HepG2 (cell line): Measurements from ENCODE around the gene SEMA7A. TPM values are rescaled to one million over a fixed set of nuclear protein-coding genes. Genes with fewer than 3 reads are reported as not detected.

ENCODE experiments used
- ATAC-seq: fragments of 200-7000 bp; cut with Tn5 transposase; 3 replicates; pipeline ENCODE4 v1.9.1; 2020; ENCODE audit warnings: mild to moderate bottlenecking, moderate library complexity
- BruUV-seq: library from RNA; stranded (reverse); fragments of 400-500 nt; replicated peaks from 2 replicates; lab custom pipeline; 2021; lab: Mats Ljungman, UMichigan
- CTCF ChIA-PET: fragments of 300-600 bp; formaldehyde crosslinking; extraction: SDS; loops from one replicate; lab custom pipeline; 2021; ENCODE audit warnings: low total read pairs, inconsistent platforms, low intra/inter-chr PET ratio; lab: Yijun Ruan, JAX
- POLR2A ChIA-PET: fragments of 350-600 bp; sonication (Branson Sonifier 250); formaldehyde crosslinking; loops from one replicate; lab custom pipeline; 2020; ENCODE audit warnings: antibody characterized with exemption, inconsistent platforms; lab: Yijun Ruan, JAX
- DNase-seq: peaks from one replicate; pipeline ENCODE4 v3.0.0-alpha.2; 2015; ENCODE audit warnings: low spot score
- FAIRE-seq: peaks from 3 replicates; lab custom pipeline; 2011; peaks lifted over from hg19 to GRCh38; lab: Jason Lieb, UNC
- H2AFZ ChIP-seq: one replicate; pipeline ENCODE4 v1.6.1; 2011; ENCODE audit warnings: low read length, inconsistent platforms
- H3K27ac ChIP-seq: fragments of 300-600 bp; 3 replicates; pipeline ENCODE4 v1.8.0; 2011; ENCODE audit warnings: mixed run types, mild to moderate bottlenecking, mixed read lengths, low read length, inconsistent platforms; ENCODE audit not compliant: insufficient read depth; ENCODE audit errors: extremely low read length
- H3K27me3 ChIP-seq, 2 experiments: fragments of 200-600 bp in 1 of 2; 2 replicates in 1 of 2; 3 replicates in 1 of 2; pipeline versions ENCODE4 v1.6.0 to v1.8.0; 2011; ENCODE audit warnings: low read length in 2 of 2, mild to moderate bottlenecking in 2 of 2, moderate library complexity in 2 of 2, inconsistent platforms in 1 of 2; ENCODE audit not compliant: insufficient read depth in 2 of 2, control insufficient read depth in 1 of 2
- H3K36me3 ChIP-seq, 2 experiments: fragments of 200-600 bp in 1 of 2; replicated peaks in 1 of 2; 2 replicates in 1 of 2; 3 replicates in 1 of 2; pipeline versions ENCODE4 v1.5.1 to v1.8.0; 2011; ENCODE audit warnings: low read length in 2 of 2, inconsistent platforms in 1 of 2; ENCODE audit not compliant: insufficient read depth in 2 of 2, control insufficient read depth in 1 of 2
- H3K4me1 ChIP-seq: 2 replicates; pipeline ENCODE4 v1.5.1; 2012; ENCODE audit warnings: low read length, inconsistent platforms; ENCODE audit not compliant: insufficient read depth
- H3K4me2 ChIP-seq: 2 replicates; pipeline ENCODE4 v1.6.0; 2011; ENCODE audit warnings: low read depth, low read length, inconsistent platforms
- H3K4me3 ChIP-seq, 3 experiments: fragments of 200-600 bp in 1 of 3; sonication (generic), shearing (Covaris generic) in 1 of 3; replicated peaks in 1 of 3; 2 replicates each; pipeline ENCODE4 v1.5.1; 2011 to 2016; ENCODE audit warnings: low read length in 3 of 3, inconsistent platforms in 2 of 3, low read depth in 2 of 3, mild to moderate bottlenecking in 2 of 3, control low read depth in 1 of 3, mixed read lengths in 1 of 3; ENCODE audit not compliant: insufficient read depth in 1 of 3
- H3K79me2 ChIP-seq: one replicate; pipeline ENCODE4 v1.6.1; 2011; ENCODE audit warnings: low read length, inconsistent platforms; ENCODE audit not compliant: insufficient read depth
- H3K9ac ChIP-seq: 2 replicates; pipeline ENCODE4 v1.6.0; 2011; ENCODE audit warnings: mild to moderate bottlenecking, low read depth, low read length, inconsistent platforms; ENCODE audit not compliant: insufficient read depth
- H3K9me3 ChIP-seq: 2 replicates; pipeline ENCODE4 v1.5.1; 2012; ENCODE audit warnings: mild to moderate bottlenecking, low read length
- H4K20me1 ChIP-seq: 2 replicates; pipeline ENCODE4 v1.6.0; 2011; ENCODE audit warnings: inconsistent platforms, mild to moderate bottlenecking, low read length, moderate library complexity; ENCODE audit not compliant: insufficient read depth
- FOSL2 ChIP-seq: sonication (generic); formaldehyde crosslinking; IDR thresholded peaks from 2 replicates; pipeline ENCODE4 v1.4.0; 2020; ENCODE audit warnings: missing genetic modification reagents
- KDM2A ChIP-seq: sonication (generic); formaldehyde crosslinking; IDR thresholded peaks from 2 replicates; pipeline ENCODE4 v1.4.0; 2020; ENCODE audit warnings: low read depth, missing genetic modification reagents, borderline replicate concordance
- MEIS1 ChIP-seq: sonication (generic); formaldehyde crosslinking; IDR thresholded peaks from 2 replicates; pipeline ENCODE4 v1.9.0; 2021; ENCODE audit warnings: mild to moderate bottlenecking, missing genetic modification reagents, moderate library complexity, borderline replicate concordance
- RARA ChIP-seq: IDR thresholded peaks from 2 replicates; pipeline ENCODE4 v1.6.1; 2016; ENCODE audit warnings: missing genetic modification reagents, missing compliant biosample characterization
- ZBTB20 ChIP-seq: sonication (generic); formaldehyde crosslinking; IDR thresholded peaks from 2 replicates; pipeline ENCODE4 v1.8.1; 2023; ENCODE audit warnings: missing genetic modification reagents, low read depth, mild to moderate bottlenecking, borderline replicate concordance
- ZNF333 ChIP-seq: sonication (generic); formaldehyde crosslinking; IDR thresholded peaks from 2 replicates; pipeline ENCODE4 v1.4.0; 2020; ENCODE audit warnings: mild to moderate bottlenecking, missing genetic modification reagents, borderline replicate concordance
- ZNF609 ChIP-seq: sonication (generic); formaldehyde crosslinking; IDR thresholded peaks from 2 replicates; pipeline ENCODE4 v1.4.0; 2020; ENCODE audit warnings: mild to moderate bottlenecking, missing genetic modification reagents, borderline replicate concordance
- ZSCAN12 ChIP-seq: sonication (generic); formaldehyde crosslinking; IDR thresholded peaks from 2 replicates; pipeline ENCODE4 v1.9.0; 2021; ENCODE audit warnings: mild to moderate bottlenecking, missing genetic modification reagents
- WGBS: methylation state at CpG from one replicate; pipeline ENCODE4 v1.1.6; 2017; ENCODE audit warnings: low lambda C conversion rate; 5-methylcytosine and 5-hydroxymethylcytosine counted together
- in situ Hi-C: cut with HindIII; loops from 2 replicates; pipeline ENCODE4 v1.10.0; 2017; ENCODE audit warnings: low pct_unique_long_range_greater_than_20kb; ENCODE audit not compliant: extremely low pct_ligation_motif_present
- intact Hi-C: fragments of 100-400 bp; cut with micrococcal nuclease; formaldehyde crosslinking; loops from one replicate; pipeline ENCODE4 v1.10.0; 2022; ENCODE audit not compliant: unreplicated experiment
- polyA plus RNA-seq, 8 experiments: library from polyadenylated mRNA; depleted of rRNA in 3 of 8; stranded (reverse) in 7 of 8; unstranded in 1 of 8; fragments of >200 nt; fragmentation: Illumina TruSeq in 4 of 8; extraction: Trizol in 4 of 8; gene quantifications; 2 replicates each; pipeline versions ENCODE4 v1.2.1 to v1.2.3, GENCODE V29; 2011 to 2016; ENCODE audit warnings: low read depth in 4 of 8, missing spikeins in 1 of 8, mixed read lengths in 1 of 8; ENCODE audit not compliant: insufficient read depth in 1 of 8
- total RNA-seq, 5 experiments: library from RNA; depleted of rRNA; stranded (reverse); fragments of >200 nt; fragmentation: Illumina TruSeq; extraction: Trizol; gene quantifications; 2 replicates each; pipeline ENCODE4 v1.2.3, GENCODE V29; 2016; ENCODE audit warnings: low read depth in 1 of 5
- TF ChIP-seq, protein P1 (sequence below): sonication (generic); formaldehyde crosslinking; IDR thresholded peaks from 2 replicates; pipeline ENCODE4 v1.4.0; 2020; ENCODE audit warnings: missing genetic modification reagents
- TF ChIP-seq, protein P2 (sequence below): sonication (generic); formaldehyde crosslinking; IDR thresholded peaks from 2 replicates; pipeline ENCODE4 v1.4.0; 2020; ENCODE audit warnings: missing genetic modification reagents
- TF ChIP-seq, protein P3 (sequence below): sonication (generic); formaldehyde crosslinking; IDR thresholded peaks from 2 replicates; pipeline ENCODE4 v1.4.0; 2020; ENCODE audit warnings: mild to moderate bottlenecking, missing genetic modification reagents

Gene SEMA7A
- total and polyA plus RNA-seq, 2 of the 13 experiments (the other 11 are each of a cell fraction or from before 2014, with no cell fraction given), result 9.0 to 15.8 TPM

DNA sequence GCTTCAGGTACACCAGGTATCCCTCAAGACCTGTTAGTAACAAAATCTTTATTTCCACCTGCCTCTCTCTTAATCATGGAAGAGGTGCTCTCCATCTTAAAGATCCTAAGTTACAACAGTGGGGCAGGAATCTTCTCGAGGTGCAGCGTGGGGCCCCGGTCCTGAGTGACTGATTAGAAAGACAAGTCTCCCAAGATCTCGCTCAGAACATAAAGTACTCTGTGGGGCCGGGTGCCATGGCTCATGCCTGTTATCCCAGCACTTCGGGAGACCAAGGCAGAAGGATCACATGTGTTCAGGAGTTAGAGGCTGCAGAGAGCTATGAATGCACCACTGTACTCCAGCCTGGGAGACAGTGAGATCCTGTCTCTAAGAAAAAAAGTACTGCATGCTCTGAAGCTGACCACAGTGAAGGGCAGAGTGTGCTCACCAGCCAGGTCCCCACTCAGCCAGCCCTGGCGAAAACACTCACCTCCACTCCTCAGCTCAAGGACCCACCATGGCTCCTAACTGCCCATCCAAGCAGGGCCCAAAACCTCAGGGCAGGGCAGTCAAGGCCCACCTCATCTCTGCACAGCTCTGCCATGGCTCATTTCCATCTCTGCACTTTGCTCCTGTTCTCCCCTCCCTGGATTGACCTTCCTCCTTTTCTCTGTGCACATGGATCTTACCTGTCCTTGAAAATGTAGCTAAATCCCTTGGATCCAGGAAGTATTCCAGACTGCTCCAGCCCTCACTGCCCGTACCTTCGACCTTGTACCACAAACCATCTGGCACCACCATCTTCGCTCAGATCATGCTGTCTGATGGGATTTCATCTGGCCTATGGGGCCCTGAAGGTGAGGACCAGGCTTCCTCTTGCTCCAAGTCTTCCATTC is 7.1 kb downstream of the SEMA7A start:
- POLR2A ChIA-PET, result interaction anchor here (0.6 to 9.8 kb wide), 4 partner anchors 17 to 41 kb away, joined by 3 to 140 read pairs (median 7); partner anchors contain the start of gene UBL7
- CTCF ChIA-PET, result no interaction called here
- BruUV-seq, result no TSS peak
- in situ Hi-C loops, result no loop called here
- Histone ChIP-seq H2AFZ (no peak overlapping the region), H3K27ac (peak overlapping the region; percentile 33), H3K4me3 (no peak overlapping the region), H3K4me1 (peaks cover 100% of the 10 kb centered on the region), H3K27me3 (no peaks in the 10 kb centered on the region), H3K9ac (no peak overlapping the region), H3K4me2 (peak overlapping the region; percentile 18), H3K36me3 (peaks cover 0 to 1% of the 10 kb centered on the region in 2 experiments; a peak in 3 of 5 replicates), H3K9me3 (no peaks in the 10 kb centered on the region), H4K20me1 (peaks cover 12% of the 10 kb centered on the region), H3K79me2 (peaks cover 63% of the 10 kb centered on the region)
- WGBS, result 83% methylated on average over 10 of the region's 10 CpGs
- intact Hi-C loops, result no loop called here
- DNase-seq (no peak), ATAC-seq (no peak), FAIRE-seq (peak; percentile 62)
- TF ChIP-seq ZNF609 (CRISPR knock-in tag), result peak; percentile 14; the same call in 1 of the 2 replicates
- TF ChIP-seq ZNF333 (CRISPR knock-in tag), result no peak
- no peak for TF ChIP-seq ZSCAN12
- TF ChIP-seq KDM2A (CRISPR knock-in tag), result no peak
- 0 out of 2 replicates have a peak, but pooled peaks have one; percentile 25 for TF ChIP-seq RARA
- TF ChIP-seq, protein P1, sequence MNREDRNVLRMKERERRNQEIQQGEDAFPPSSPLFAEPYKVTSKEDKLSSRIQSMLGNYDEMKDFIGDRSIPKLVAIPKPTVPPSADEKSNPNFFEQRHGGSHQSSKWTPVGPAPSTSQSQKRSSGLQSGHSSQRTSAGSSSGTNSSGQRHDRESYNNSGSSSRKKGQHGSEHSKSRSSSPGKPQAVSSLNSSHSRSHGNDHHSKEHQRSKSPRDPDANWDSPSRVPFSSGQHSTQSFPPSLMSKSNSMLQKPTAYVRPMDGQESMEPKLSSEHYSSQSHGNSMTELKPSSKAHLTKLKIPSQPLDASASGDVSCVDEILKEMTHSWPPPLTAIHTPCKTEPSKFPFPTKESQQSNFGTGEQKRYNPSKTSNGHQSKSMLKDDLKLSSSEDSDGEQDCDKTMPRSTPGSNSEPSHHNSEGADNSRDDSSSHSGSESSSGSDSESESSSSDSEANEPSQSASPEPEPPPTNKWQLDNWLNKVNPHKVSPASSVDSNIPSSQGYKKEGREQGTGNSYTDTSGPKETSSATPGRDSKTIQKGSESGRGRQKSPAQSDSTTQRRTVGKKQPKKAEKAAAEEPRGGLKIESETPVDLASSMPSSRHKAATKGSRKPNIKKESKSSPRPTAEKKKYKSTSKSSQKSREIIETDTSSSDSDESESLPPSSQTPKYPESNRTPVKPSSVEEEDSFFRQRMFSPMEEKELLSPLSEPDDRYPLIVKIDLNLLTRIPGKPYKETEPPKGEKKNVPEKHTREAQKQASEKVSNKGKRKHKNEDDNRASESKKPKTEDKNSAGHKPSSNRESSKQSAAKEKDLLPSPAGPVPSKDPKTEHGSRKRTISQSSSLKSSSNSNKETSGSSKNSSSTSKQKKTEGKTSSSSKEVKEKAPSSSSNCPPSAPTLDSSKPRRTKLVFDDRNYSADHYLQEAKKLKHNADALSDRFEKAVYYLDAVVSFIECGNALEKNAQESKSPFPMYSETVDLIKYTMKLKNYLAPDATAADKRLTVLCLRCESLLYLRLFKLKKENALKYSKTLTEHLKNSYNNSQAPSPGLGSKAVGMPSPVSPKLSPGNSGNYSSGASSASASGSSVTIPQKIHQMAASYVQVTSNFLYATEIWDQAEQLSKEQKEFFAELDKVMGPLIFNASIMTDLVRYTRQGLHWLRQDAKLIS (CRISPR knock-in tag), result no peak
- TF ChIP-seq ZBTB20 (CRISPR knock-in tag), result no peak
- TF ChIP-seq, protein P2, sequence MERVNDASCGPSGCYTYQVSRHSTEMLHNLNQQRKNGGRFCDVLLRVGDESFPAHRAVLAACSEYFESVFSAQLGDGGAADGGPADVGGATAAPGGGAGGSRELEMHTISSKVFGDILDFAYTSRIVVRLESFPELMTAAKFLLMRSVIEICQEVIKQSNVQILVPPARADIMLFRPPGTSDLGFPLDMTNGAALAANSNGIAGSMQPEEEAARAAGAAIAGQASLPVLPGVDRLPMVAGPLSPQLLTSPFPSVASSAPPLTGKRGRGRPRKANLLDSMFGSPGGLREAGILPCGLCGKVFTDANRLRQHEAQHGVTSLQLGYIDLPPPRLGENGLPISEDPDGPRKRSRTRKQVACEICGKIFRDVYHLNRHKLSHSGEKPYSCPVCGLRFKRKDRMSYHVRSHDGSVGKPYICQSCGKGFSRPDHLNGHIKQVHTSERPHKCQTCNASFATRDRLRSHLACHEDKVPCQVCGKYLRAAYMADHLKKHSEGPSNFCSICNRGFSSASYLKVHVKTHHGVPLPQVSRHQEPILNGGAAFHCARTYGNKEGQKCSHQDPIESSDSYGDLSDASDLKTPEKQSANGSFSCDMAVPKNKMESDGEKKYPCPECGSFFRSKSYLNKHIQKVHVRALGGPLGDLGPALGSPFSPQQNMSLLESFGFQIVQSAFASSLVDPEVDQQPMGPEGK (CRISPR knock-in tag), result no peak
- no peak for TF ChIP-seq FOSL2
- no peak for TF ChIP-seq MEIS1 (CRISPR knock-in tag)
- TF ChIP-seq, protein P3, sequence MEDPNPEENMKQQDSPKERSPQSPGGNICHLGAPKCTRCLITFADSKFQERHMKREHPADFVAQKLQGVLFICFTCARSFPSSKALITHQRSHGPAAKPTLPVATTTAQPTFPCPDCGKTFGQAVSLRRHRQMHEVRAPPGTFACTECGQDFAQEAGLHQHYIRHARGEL (CRISPR knock-in tag), result no peak
